Activated CD8-positive, alpha-beta memory T cell treated with anti-CD3 and anti-CD28 coated beads, Interleukin-2, amount 10 ng/mL, durations not matched to agents 7 days and 5 days (primary cell): Measurements from ENCODE around the gene STK32C. TPM values are rescaled to one million over a fixed set of nuclear protein-coding genes. Genes with fewer than 3 reads are reported as not detected.

ENCODE experiments used
- ATAC-seq: fragments of 150-1000 bp; cut with Tn5 transposase; one replicate; pipeline ENCODE4 v1.10.0; 2021; ENCODE audit warnings: moderate library complexity
- CTCF ChIA-PET: fragments of 350-600 bp; sonication (Branson Sonifier 250); formaldehyde crosslinking; loops from one replicate; lab custom pipeline; 2021; ENCODE audit warnings: antibody characterized with exemption; lab: Charles Lee
- DNase-seq: peaks from one replicate; pipeline ENCODE4 v3.0.0-alpha.2; 2020
- H3K27ac Mint-ChIP-seq: one replicate; pipeline ENCODE4 v1.8.0; 2021; ENCODE audit warnings: mild to moderate bottlenecking, mixed read lengths
- H3K27me3 Mint-ChIP-seq: one replicate; pipeline ENCODE4 v1.8.0; 2021; ENCODE audit warnings: mixed read lengths
- H3K36me3 Mint-ChIP-seq: one replicate; pipeline ENCODE4 v1.8.0; 2021; ENCODE audit warnings: mild to moderate bottlenecking, mixed read lengths
- H3K4me1 Mint-ChIP-seq: one replicate; pipeline ENCODE4 v1.8.0; 2021; ENCODE audit warnings: mixed read lengths
- H3K4me3 Mint-ChIP-seq: one replicate; pipeline ENCODE4 v1.8.0; 2021; ENCODE audit warnings: mild to moderate bottlenecking, moderate library complexity, mixed read lengths
- H3K9me3 Mint-ChIP-seq: one replicate; pipeline ENCODE4 v1.8.0; 2022; ENCODE audit warnings: low read depth, mixed read lengths
- total RNA-seq, 2 experiments: library from RNA; stranded (reverse); gene quantifications; one replicate each; pipeline ENCODE4 v1.2.3, GENCODE V29; 2021

Gene STK32C
- total RNA-seq, 2 experiments from 2014 or later: 11.6 to 15.9 TPM

DNA sequence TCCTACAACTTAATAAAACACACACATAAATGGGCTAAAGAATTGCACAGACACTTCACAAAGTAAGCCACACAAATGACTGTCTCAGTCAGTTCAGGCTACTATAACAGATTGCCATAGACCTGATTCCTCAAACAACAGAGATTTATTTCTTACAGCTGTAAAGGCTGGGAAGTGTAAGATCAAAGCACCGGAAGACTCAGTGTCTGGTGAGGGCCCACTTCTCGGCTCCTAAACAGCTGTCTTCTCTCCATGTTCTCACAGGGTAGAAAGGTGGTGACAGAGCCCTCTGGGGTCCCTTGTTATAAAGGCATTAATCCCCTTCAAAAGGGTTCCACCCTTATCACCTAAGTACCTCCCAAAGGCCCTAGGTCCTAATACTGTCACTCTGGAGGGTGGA lies 18.3 kb downstream of the STK32C start:
- ATAC-seq (no peak), DNase-seq (no peak)
- peaks cover 19% of the 10 kb centered on the region for H3K27me3 Mint-ChIP-seq
- no peaks in the 10 kb centered on the region for H3K4me1 Mint-ChIP-seq
- H3K36me3 Mint-ChIP-seq: no peaks in the 10 kb centered on the region
- no peak overlapping the region for H3K27ac Mint-ChIP-seq
- CTCF ChIA-PET: no interaction called here
- no peak overlapping the region for H3K4me3 Mint-ChIP-seq
- H3K9me3 Mint-ChIP-seq: no peaks in the 10 kb centered on the region

DNA sequence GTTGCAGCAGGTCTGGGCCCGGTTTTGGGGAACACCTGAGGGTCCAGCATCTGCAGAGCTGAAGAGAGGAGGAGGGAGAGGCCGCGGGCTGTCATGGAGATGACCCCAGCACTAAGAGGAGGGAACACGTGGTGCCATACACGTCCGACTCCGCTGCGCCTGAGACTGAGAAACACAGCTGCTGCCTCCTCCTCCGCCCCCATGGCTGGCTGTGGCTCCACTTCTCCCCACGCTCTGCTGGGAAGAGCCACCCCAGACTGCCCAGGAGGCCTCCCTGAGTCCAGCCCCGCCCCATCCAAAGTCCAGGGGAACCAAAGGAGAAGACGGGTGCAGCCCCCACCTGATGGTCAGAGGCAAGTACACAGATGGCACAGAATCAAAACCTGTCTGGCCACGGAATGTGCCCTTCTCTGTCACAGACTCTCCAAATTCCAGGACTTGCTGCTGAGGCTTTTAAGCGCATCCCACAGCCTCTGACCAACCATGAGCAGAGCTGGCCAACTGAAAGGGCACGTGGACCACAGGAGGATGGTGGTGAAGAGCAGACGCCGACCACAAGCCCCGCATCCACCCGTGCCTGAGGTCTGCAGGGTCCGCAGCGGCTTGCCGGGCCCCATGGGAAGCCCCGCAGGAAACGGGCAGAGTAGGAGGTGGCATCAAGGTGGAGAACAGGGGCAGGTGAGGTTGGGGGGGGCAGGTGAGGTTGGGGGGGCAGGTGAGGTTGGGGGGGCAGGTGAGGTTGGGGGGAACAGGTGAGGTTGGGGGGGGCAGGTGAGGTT lies 24.0 kb downstream of the STK32C start:
- CTCF ChIA-PET: no interaction called here
- Mint-ChIP-seq H3K4me3 (no peak overlapping the region), H3K36me3 (no peaks in the 10 kb centered on the region), H3K27me3 (peaks cover 19% of the 10 kb centered on the region), H3K27ac (no peak overlapping the region), H3K4me1 (no peaks in the 10 kb centered on the region), H3K9me3 (no peaks in the 10 kb centered on the region)
- ATAC-seq (no peak), DNase-seq (no peak)

DNA sequence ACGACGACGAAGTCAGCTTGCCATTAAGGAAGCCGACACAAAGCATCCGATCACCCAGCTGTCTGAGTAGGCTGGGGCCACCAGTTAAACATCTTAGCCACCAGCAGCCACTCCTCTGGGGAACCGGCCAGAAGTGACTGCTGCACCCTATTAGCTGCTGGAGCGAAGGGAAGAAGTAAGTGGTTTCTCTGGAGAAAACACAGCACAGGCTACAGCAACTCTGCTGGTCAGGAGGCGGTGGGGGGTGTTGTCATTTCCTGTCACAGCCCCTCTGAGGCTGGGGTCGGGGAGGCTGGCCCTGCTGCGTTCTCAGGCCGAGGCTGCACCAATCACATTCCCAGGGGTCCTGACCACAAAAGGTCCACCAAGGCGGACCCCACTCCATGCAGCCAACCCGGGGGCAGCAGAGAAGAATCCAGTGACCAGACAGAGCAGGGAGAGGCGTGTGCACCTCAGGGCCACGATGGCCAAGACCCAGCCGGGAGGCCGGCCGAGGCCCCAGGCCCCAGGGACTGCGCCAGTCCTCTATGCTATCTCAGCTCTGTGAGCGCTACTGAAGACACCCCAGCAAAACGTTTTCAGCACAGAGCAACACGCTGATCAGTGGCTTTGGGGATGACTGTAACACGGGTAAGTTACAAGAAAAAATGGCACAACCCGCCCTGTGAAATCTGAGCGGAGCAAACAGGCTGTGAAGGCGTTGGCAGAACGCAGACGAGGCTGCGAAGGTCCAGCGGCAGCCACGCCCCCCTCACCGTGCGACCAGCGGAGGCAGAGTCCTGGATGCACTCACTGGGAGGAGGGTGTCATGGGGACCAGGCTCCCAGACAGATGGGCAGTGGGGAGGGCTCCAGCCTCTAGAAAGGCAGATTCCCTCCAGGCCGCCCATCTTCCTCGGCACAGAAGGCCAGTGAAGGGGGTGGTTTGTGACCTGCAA lies 24.8 kb downstream of the STK32C start:
- H3K9me3 Mint-ChIP-seq: no peaks in the 10 kb centered on the region
- ATAC-seq: no peak

DNA sequence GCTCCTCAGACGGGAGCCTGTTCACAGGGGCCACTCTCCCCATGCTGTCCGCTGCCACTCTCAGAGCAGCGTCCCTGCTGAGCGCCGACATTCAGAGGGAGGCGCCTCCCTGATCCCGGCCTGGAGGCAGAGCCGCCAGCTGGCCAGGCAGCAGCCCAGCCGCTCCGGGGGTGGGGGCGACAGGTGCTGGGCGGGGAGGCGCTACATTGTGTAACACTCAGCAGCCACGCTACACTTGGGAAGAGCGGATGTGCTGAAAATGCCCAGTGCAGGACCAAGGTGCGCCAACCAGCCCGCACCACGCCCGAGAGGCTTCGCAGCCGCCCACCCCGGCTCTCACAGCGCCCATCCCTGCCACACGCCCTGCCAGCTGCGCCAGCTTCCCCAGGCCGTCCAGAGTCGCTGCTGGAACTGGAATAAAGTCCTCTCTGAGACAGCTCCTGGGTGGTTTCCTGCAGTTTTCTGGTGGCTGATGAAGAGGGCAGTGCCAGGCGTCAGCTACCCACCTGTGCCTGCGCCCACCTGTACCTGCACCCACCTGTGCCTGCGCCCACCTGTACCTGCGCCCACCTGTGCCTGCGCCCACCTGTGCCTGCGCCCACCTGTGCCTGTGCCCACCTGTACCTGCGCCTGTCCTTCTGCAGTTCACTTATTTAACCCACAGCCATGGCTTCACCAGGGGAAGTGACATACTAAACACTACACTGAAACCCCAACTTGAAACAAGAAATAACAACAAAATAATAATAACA lies 25.7 kb downstream of the STK32C start:
- Mint-ChIP-seq H3K36me3 (no peaks in the 10 kb centered on the region), H3K4me3 (no peak overlapping the region), H3K9me3 (no peaks in the 10 kb centered on the region), H3K4me1 (no peaks in the 10 kb centered on the region), H3K27ac (no peak overlapping the region), H3K27me3 (peaks cover 11% of the 10 kb centered on the region)
- no peak for DNase-seq
- no peak for ATAC-seq
- CTCF ChIA-PET: no interaction called here

More for the DNA sequence above, 24.8 kb downstream of the STK32C start:
- DNase-seq: no peak
- Mint-ChIP-seq H3K27ac (no peak overlapping the region), H3K4me3 (no peak overlapping the region), H3K36me3 (no peaks in the 10 kb centered on the region), H3K4me1 (no peaks in the 10 kb centered on the region), H3K27me3 (peaks cover 15% of the 10 kb centered on the region)
- CTCF ChIA-PET: no interaction called here

DNA sequence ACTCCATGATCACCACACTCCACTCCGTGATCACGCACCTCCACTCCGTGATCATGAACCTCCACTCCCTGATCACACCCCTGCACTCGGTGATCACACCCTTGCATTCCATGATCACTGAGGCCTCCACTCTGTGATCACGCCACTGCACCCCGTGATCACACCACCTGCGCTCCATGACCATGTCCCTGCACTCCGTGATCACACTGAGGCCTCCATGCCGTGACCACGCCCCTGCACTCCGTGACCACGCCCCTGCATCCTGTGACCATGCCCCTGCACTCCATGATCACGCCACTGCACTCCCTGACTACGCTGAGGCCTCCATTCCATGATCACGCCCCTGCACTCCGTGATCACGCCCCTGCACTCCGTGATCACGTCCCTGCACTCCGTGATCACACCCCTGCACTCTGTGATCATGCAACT lies 27.1 kb downstream of the STK32C start:
- CTCF ChIA-PET: no interaction called here
- Mint-ChIP-seq H3K9me3 (no peaks in the 10 kb centered on the region), H3K27me3 (peaks cover 6% of the 10 kb centered on the region), H3K4me1 (no peaks in the 10 kb centered on the region), H3K36me3 (no peaks in the 10 kb centered on the region), H3K27ac (no peak overlapping the region), H3K4me3 (no peak overlapping the region)
- DNase-seq (no peak), ATAC-seq (no peak)

DNA sequence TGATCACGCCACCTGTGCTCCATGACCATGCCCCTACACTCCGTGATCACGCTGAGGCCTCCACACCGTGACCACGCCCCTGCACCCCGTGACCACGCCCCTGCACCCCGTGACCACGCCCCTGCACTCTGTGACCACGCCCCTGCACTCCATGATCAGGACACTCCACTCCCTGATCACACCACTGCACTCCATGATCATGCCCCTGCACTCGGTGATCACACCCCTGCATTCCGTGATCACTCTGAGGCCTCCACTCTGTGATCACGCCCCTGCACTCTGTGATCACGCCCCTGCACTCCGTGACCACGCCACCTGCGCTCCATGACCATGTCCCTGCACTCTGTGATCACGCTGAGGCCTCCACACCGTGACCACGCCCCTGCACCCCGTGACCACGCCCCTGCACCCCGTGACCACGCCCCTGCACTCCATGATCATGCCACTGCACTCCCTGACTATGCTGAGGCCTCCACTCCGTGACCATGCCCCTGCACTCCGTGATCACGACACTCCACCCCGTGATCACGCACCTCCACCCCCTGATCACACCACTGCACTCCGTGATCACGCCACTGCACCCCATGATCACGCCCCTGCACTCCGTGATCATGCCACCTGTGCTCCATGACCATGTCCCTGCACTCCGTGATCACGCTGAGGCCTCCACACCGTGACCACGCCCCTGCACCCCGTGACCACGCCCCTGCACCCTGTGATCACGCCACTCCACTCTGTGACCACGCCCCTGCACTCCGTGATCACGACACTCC lies 27.7 kb downstream of the STK32C start:
- Mint-ChIP-seq H3K4me1 (no peaks in the 10 kb centered on the region), H3K4me3 (no peak overlapping the region), H3K36me3 (no peaks in the 10 kb centered on the region), H3K27me3 (peaks cover under 1% of the 10 kb centered on the region), H3K27ac (no peak overlapping the region), H3K9me3 (no peaks in the 10 kb centered on the region)
- CTCF ChIA-PET: no interaction called here
- ATAC-seq (no peak), DNase-seq (no peak)

DNA sequence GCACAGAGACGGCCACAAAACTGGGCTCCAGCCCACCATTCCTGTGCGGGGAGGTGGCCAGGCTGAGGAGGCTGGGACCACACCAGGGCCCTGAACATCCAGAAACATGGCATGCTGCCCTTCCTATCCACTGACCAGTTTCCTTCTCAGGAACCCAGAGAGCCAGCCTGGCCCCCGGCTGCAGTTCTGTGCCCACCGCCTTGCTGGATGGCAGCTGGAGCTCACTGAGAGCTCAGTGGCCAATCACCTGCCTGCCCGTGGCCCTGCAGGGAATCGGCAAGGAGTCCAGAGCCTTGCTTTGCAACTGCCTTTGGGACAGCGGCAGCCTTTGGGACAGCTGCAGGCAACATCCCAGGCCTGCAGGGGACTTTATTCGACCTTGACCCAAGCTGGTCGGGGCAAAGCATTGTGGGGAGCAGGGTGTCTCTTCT lies 30.4 kb downstream of the STK32C start:
- no peak for DNase-seq
- Mint-ChIP-seq H3K36me3 (no peaks in the 10 kb centered on the region), H3K27me3 (no peaks in the 10 kb centered on the region), H3K27ac (no peak overlapping the region), H3K4me3 (no peak overlapping the region), H3K4me1 (no peaks in the 10 kb centered on the region), H3K9me3 (no peaks in the 10 kb centered on the region)
- ATAC-seq: no peak
- CTCF ChIA-PET: no interaction called here

DNA sequence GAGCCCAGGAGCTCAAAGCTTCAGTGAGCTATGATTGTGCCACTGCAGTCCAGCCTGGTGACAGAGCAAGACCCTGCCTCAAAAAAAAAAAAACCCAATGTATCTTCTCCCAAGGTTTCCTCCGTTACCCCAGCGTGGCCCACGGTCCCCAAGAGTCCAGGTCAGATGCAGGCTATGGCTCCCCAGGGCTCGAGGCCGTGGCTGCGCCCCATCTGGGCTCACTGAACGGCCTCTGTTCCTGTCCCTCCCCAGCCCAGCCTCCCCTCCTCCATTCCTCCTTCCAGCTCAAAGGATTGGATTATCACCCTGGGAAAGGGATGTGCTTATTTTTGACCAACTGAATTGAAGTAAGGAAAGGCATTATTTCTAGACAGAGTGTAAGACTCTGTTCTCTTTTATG lies 31.0 kb downstream of the STK32C start:
- no peaks in the 10 kb centered on the region for H3K9me3 Mint-ChIP-seq
- no peak for DNase-seq
- no peaks in the 10 kb centered on the region for H3K36me3 Mint-ChIP-seq
- no peak overlapping the region for H3K27ac Mint-ChIP-seq
- no peaks in the 10 kb centered on the region for H3K4me1 Mint-ChIP-seq
- CTCF ChIA-PET: no interaction called here
- ATAC-seq: no peak
- no peak overlapping the region for H3K4me3 Mint-ChIP-seq
- no peaks in the 10 kb centered on the region for H3K27me3 Mint-ChIP-seq

DNA sequence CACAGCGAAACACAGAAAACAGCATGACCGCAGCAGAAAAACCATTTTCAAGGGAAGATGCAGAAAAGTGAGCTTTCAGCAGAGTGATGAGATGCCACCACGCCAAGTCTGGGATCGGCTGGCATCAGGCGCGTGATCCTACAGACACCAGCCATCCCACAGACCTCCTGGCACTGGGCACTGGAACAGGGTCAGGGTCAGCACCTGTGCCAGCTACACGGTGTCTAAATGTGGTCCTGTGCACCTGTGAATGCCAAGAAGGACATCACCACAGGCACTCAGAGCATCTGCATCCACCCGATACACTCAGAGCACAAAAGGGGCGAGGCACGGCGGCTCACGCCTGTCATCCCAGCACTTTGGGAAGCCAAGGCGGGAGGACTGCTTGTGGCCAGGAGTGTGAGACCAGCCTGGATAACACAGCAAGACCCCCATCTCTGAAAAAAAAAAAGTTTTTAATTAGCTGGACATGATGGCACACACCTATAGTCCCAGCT lies 31.5 kb downstream of the STK32C start:
- H3K27ac Mint-ChIP-seq: no peak overlapping the region
- no peak overlapping the region for H3K4me3 Mint-ChIP-seq
- DNase-seq: no peak
- no peak for ATAC-seq
- no peaks in the 10 kb centered on the region for H3K4me1 Mint-ChIP-seq
- no peaks in the 10 kb centered on the region for H3K36me3 Mint-ChIP-seq
- CTCF ChIA-PET: no interaction called here
- no peaks in the 10 kb centered on the region for H3K27me3 Mint-ChIP-seq
- no peaks in the 10 kb centered on the region for H3K9me3 Mint-ChIP-seq

DNA sequence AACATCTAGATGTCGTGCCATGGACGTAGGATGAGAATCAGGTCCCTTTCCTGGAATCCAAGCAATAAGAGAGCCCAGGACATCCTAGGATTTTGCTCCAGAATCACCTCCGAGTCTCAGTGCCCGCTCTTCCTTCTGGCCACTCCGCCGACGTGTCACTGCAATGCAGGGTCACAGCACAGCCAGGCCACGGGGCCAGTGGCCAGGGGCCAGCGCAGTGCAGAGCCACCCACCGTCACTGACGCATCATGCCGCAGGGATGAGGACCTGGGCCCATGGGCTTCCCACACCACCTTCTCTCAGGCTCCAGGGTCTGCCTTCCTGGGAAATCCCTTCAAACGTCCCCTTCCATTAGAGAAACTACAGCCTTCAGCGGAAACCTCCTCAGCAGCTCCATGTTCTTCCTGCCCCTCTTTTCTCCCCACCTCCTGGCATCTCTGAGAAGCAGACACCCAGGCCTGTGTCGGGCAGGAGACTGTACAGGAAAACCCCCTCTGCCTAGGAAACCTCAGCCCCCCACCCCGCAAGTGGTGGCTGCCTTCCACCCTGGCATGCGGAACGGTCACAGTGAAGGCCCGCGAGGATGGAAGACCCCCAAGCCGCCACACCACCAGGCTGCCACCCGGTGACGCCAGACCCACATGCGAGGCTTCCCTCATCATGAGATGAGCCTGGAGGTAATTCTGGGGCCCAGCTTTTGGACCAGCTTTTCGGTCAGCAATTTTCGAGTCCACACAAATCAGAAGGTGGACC lies 32.1 kb downstream of the STK32C start:
- no peak overlapping the region for H3K27ac Mint-ChIP-seq

DNA sequence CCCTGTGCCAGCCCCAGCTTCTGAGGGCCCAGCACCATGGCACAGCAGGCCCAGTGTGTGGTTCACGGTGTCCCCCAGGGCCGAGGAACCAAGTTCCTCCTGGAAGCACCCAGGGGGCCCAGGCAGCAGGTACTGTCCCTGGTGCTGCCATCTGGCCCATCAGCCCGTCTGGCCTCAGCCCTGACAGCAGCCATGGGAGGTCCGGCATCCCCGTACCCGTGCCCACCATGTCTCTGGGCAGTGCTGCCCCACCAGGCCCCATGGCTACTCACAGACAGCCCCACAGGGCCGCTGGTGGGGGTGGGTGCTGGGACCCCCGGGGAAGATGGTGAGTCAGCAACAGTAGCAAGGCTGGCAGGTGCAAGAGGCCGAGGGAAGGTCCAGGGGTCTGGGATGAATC lies 32.8 kb downstream of the STK32C start:
- Mint-ChIP-seq H3K4me3 (no peak overlapping the region), H3K36me3 (no peaks in the 10 kb centered on the region), H3K27ac (no peak overlapping the region), H3K4me1 (no peaks in the 10 kb centered on the region), H3K27me3 (no peaks in the 10 kb centered on the region), H3K9me3 (no peaks in the 10 kb centered on the region)
- DNase-seq: no peak
- ATAC-seq: no peak
- CTCF ChIA-PET: no interaction called here

More for the DNA sequence above, 32.1 kb downstream of the STK32C start:
- no peaks in the 10 kb centered on the region for H3K36me3 Mint-ChIP-seq
- ATAC-seq (no peak), DNase-seq (no peak)
- H3K4me3 Mint-ChIP-seq: no peak overlapping the region
- CTCF ChIA-PET: no interaction called here
- H3K27me3 Mint-ChIP-seq: no peaks in the 10 kb centered on the region
- no peaks in the 10 kb centered on the region for H3K9me3 Mint-ChIP-seq
- H3K4me1 Mint-ChIP-seq: no peaks in the 10 kb centered on the region

DNA sequence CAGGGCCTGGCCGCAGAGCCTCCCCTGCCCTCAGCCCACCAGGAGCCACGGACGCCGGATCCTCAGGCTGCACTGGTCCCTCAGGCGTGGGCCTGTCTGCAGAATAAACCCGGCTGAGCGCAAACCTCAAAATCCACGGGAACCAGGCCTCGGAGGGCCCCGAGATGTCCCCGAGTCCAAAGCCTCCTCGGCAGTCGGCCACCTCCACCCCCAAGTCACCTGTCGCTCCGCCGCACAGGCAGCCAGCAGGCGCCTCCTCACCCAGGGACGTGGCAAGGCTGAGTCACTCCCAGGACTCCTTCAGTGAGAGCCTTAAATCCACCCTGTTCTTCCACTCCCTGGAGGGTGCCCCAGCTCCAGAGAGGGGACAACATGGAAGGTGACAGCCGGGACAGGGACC lies 33.2 kb downstream of the STK32C start:
- Mint-ChIP-seq H3K36me3 (no peaks in the 10 kb centered on the region), H3K27ac (no peak overlapping the region)
- no peak for ATAC-seq

More for the DNA sequence above, 33.2 kb downstream of the STK32C start:
- no peaks in the 10 kb centered on the region for H3K4me1 Mint-ChIP-seq
- CTCF ChIA-PET: no interaction called here
- H3K9me3 Mint-ChIP-seq: no peaks in the 10 kb centered on the region
- H3K4me3 Mint-ChIP-seq: no peak overlapping the region
- no peak for DNase-seq
- H3K27me3 Mint-ChIP-seq: no peaks in the 10 kb centered on the region
